NCI-H446 treated with DMSO at 0.1 percent for 48 hours (cell line): ENCODE measurements around the gene FHOD3.
"Not testable (repeated sequence)": the region's sequence is repeated elsewhere in the genome, so short reads cannot be mapped to it uniquely, and the experiment has no call there.

Experiments used
- DNase-seq: peaks from one replicate; lab custom pipeline; 2025; lab: John Stamatoyannopoulos, UW

FHOD3 gene

DNA sequence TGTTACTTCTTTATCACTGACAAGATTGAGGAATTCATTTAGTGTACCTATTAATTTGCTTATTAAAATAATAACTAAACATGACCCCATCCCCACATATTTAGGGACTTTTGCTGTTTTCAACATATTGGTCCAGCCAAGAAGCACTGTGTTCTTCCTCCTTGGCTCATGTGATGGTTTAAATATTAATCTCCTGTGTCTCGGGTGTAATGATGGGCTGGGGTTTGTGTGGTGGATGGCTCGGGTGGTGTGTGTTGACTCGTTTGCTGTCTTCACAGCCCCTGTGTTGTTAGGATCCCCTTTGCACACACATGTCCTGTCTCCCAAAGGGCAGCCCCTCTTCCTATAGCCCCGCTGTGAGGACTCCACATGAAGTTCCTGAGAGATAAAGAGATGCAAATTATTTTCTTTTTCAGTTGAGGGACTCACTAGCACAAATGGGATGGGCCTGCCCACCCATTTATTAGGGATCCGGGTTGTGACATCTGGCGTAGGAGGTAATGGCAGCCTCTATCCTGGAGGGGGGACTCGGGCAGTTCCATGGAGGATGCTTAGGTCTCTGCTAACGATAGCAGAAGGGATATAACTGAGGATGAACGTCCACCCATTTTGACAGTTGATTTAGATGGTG, 53.4 kb downstream of the FHOD3 start:
- DNase-seq, result no peak

DNA sequence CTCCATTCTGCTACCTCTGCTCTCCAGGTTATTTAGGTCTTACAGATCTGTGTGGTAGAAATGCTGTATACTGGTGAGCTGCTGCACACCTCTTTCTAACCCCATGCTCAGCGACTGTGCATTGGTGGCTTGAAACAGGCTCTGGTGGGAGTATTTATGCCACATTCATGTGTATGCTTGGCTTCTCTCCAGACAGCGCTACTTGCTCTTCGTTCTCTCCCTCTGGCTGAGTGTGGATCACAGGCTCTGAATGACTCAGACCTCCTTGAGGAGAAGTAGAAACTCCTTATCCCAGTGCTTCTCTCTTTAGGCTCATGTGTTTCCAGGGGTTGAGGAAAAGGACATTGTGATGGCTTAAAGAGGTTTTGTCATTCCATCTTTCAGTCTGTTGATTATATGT, 54.9 kb downstream of the FHOD3 start:
- DNase-seq, result peak; percentile 14

DNA sequence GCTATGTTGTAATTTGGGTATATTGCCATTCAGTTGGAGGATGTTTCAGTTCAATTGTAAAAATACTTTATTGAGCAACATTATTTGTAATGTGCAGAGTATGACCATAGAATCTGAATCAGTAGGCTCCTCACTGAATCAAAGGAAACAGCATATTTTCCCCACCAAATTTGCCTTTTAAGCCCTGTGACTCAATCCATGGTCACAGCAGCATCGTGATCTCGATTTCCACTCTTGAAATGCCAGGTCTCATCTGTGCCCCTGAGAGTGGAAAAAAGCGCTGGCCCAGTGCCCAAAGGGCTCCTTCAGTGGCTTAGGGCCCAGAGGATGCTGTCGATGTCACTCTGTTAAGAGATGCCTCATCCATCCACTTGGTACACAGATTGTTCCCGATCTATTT, 57.5 kb downstream of the FHOD3 start:
- no peak for DNase-seq

DNA sequence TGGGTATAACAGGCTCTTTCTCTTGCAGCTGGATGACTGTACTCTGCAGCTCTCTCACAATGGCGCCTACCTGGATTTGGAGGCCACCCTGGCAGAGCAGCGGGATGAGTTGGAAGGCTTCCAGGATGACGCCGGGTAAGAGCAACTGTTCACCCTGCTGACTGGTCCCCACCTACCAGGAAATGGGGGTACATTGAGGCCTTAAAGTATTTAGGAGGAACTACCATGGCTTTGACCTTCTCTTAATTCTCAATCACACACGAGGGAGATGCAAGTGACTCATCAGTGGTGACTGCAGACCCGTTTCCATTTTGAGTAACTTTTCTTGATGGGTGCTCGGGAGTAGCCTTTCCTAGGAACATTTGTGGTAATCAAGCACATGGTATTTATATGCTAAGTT, 58.0 kb downstream of the FHOD3 start:
- no peak for DNase-seq

DNA sequence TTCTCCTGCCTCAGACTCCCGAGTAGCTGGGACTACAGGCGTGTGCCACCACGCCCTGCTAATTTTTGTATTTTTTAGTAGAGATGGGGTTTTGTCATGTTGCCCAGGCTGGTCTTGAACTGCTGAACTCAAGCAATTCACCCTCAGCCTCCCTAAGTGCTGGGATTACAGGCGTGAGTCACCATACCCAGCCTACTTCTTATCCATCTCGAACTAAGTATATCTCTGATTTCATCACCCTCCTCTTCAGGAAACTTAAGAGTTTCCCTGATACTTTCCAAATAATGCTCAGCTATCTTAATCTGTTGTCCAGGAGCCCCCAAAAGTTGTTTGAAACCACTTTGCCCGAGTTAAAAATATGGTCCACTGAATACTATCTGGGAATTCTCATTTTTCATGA, 59.2 kb downstream of the FHOD3 start:
- not testable (repeated sequence) for DNase-seq

DNA sequence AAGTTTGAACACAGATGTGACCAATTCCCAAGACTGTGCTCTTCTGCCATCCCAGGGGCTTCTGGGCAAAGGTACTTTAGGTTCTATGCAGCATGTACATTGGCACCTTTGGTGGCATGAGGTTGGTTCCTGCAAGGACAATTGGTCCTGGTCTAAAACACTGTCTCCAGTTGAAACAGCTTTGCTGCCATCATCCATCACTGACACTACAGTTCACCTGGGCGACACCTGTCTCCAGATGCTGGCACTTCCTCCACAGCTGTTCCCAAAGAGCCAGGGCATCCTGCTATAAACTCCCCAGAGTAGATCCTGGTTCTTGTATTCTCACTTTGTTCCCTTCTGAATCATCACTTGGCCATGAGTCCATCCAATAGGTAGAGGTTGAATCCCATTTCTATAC, 60.6 kb downstream of the FHOD3 start:
- no peak for DNase-seq

DNA sequence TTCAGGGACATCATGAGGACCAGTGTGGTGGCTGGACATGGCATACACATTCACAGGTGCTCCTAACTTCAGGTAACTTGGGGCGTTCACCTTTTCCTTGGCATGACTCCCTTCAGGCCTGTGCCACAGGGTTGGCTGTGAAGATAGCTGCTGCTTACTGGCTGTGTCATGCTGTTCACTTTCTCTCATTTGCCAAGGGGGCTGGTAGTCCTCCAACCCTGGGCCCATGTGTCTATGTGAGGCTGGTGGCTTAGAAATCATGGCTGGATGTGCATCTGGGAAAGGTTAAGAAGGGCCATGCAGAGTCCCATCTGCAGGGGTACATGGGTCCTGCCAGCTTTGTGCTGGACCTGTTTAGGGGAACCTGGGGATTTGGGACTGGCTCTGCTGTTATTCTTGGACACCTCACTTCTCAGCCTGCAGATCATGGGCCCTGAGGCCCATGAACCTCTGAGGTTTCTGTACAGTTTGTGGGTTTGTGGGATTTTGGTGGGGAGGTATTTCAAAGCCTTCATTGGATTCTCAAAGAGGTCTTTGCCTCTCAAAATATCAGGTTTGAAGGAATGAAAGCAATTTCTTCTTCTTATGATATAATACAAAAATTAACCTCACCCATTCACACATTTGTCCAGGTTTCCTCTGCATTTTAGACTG, 62.9 kb downstream of the FHOD3 start:
- no peak for DNase-seq

DNA sequence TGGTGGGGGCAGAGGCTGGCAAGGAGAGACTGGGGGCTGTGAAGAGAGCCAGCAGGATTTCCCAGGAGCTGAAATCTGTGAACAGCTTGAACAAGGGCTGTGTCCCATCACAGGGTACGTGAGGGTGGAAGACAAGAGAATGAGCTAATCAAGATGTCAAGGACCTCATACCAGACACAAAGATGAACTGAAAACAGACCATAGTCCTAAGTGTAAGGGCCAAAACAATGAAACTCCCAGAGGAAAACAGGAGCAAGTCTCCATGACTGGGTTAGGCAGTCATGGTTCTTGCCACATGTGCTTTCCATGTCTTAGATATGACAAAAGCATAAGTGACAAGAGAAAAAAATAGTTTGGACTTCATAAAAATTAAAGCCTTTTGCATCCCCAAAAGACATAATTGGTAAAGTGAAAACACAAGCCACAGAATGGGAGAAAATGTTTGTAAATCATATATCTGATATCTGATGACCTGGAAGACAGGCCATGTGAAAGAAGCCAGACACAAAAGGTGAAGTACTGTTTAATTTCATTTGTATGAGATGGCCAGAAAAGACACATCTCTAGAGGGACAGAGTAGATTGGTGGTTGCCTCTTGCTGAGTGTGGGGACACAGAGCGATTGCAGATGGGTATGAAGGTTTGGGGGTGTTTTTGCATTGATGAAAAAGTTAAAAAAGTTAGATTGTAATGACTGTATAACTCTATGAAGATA, 67.6 kb downstream of the FHOD3 start:
- no peak for DNase-seq

DNA sequence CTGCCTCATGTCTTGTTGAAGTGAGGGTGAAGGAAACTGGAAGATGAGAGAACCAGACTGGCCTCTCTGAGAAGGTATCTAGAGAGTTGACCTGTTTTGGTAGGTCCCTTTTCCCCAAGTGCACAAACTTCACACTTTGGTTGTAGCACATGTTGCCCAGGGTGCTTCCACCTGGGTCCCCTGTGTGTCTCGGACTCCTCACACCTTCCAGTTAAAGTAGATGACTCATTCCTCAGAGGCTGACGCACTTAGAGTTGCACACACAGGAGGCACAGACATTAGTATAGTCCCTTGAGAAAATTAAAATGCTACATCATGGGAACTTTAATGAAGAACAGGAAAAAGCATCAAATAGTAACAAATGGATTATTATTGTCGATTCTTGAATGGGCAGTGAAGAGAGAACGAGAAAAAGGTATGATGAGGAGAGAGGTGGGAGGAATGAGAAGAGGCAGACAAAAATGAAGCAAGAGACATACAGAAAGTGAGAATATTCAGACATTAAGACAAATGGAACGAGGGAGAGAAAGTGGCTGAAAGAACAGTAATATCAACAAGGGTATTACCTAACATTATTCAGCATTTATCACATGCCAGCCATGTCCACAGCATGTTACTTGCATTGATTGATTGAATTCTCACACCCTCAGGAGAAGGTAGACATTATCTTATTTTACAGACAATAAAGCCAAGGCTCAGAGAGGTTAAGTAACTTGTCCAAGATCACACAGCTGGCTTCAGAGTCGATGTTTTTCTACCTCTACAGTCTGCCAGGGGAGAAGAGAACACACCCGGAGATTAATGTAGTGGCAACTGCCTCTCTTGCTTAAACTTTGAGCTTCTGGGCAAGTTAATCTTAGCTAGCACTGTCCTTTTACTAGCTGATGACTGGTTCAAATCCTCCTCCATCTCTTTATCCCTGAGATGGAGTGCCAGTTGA, 68.6 kb downstream of the FHOD3 start:
- no peak for DNase-seq

DNA sequence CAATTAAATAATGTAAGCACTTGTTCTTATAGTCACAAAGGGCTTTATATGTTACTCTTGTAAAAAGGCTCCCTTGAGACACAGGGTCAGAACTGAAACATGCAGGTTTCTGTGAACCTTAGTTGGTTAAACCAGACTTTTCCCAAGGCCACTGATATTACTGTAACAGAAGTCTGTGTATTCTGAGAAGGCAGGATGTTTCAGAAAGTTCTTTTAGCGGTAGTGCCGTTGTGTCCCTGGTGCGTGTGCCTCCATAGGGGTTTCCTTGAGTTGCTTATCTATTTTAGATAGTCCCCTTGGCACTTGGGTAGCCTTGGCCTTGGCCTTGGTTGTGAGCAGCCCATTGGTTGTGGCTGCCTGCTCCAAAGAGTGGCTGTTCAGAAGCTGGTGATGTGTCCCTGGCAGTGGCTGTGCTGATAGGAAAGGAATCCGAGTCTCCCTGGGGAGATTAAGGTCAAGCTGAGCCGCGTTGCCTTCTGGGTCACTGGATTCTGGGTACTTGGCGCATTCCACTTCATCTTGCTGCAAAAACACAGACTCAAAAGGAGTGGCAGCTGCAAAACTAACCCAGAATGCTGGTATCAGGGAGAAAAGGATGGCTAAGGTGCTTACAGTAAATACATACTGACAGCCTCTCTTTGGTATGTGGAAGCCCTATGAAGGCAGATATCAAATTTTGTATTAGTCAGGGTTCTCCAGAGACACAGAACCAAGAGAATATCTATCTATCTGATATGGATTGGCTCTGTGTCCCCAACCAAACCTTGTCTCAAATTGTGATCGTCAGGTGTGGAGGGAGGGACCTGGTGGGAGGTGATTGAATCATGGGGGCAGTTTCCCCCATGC, 69.7 kb downstream of the FHOD3 start:
- no peak for DNase-seq

DNA sequence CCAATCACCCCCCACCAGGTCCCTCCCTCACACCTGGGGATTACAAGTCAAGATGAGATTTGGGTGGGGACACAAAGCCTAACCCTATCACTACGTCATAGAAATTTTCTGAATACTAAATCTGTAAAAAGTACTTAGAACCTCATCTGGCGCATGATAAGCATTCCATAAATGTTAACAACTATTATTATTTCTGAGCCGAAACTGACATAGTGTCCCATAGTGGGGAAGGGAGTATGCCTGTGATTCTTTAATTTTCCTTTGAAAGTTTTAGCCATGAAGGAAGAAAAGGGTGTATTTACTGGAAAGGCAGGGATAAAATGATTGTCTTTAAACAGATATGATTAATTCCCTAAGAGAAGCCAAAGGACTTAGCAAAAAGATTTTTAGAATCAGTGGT, 71.4 kb downstream of the FHOD3 start:
- DNase-seq, result no peak

DNA sequence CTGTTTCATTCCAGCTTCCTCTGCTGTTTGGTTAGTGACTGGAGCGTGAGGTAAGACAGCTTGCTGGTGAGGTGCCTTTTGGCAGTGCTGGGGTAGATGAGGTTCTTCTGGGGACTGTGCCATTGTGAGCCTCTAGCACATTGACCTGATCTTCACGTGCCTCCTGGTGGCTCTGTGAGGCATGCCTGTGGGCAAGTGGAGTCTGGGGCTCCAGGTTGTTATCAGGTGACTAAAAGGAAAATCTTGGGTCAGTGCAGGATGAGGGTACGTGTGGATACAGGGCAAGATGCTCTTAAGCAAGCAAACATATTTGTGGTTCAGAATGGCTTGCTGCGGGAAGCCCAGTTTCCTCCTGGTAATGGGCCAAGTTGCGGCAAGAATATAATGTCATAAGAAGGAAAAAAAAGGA, 75.4 kb downstream of the FHOD3 start:
- DNase-seq, result no peak

DNA sequence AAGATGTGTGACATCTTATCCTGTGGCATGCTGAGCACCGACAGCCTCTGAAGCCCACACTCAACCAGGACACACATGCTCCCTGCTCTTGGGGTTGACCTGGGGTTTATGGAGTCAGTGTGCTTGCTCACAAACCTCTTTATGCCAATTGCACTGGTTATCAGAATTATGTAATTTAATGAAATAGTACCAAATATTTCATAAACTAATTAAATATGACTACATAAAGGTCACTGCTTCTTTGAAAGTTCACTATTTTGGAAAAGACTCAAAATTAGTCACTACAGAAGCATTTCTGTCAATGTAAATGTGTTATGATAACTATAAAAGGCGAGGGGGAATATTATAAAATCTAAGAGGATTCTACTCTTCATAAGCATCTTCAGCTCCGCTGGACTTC, 76.7 kb downstream of the FHOD3 start:
- DNase-seq, result no peak

DNA sequence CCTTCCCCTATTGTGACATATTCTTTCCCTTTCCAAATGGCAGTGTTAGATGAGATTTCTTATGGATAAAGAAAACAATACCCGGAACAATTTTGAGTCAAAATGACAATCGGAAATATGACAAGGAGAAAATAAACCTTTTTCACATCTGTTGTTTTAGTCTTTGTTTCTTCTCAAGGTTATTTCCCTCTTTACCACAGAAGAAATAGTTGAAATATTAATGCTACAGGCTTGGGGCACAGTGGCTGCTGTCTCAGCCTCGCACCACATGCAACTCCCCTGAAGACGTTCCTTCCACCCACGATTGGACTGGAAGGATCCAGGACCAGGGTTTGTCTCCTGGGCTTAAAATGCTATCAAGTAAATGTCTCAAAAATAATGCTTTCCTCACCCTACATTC, 77.6 kb downstream of the FHOD3 start:
- no peak for DNase-seq

DNA sequence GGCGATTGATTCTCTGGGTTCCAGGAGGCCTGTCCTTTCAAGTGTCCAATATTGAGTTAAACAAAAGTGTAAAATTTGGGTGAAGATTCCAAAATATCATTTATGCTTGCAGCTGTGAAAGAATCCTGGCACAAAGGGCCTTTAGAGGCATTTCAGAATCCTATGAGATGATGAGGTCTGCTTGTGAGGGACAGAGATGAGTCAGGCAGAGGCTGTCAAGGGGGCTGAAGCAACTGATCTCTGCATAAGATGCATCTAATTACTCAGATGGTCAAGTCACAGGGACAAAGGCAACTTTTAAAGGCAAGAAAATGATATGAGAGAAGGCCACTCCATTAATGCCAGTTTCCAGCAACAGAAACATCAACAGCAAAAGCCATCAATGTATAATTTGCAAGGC, 78.8 kb downstream of the FHOD3 start:
- DNase-seq, result no peak

DNA sequence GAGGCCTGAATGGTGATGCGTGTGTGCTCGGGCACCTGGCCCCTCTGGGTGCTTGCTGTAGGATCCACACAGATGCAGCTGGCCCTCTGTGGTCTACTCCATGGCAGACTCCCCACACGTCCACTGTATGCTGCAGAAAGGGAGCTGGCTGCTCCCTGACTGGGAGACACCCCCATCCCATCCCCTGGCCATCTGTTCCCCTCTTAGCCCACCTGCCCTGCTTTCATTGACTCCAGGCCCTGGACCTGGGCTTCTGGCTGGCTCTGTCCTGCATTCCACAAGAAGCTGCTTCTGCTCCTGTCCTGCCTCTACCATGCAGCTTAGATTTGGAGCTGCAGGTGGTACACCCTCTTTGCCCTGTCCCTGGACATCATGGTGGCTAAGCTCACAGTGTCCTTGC, 80.1 kb downstream of the FHOD3 start:
- no peak for DNase-seq

DNA sequence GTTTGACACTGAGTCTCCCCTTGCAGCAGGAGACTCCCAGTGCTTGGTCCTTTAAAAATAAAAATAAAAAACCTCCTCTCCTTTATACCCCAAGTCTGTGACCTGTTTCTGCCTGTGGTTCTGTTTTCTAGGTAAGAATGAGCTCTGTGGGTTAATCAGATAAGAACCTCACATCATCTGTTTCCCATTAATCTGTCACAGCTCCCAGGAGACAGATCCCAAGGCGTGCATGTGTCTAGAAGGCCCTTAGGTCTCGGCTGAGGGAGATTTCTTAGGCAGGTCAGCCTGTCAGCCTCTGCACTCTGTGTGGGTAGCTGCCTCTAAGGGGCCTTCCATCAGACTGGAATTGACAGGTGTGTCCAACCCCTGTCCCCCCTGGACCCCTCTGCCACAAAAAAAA, 80.7 kb downstream of the FHOD3 start:
- DNase-seq, result no peak

DNA sequence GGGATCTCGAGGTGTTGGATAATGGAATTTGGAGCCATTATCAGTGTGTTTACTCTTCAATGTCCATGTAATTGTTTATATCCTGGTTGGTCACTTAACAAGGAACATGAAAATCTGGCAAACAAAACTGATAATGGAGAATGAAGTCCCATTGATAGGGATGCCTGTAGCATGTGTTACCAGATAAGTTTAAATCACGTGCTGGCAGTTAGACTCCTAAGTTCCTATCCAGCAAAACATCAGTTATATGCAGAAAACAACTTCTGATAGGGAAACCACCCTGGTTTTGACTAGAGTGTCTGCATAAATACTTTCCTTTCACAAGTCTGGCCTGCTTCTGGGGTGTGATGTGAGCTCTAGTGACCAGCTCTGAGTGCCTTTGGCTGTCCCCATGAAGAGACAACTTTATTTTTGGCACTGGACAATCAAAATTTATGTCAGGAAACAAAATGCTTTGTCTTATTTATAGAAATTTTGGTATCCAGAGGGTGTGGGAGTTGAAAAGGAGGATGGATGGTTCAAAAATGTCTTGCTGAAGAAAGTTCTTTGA, 82.0 kb downstream of the FHOD3 start:
- no peak for DNase-seq

DNA sequence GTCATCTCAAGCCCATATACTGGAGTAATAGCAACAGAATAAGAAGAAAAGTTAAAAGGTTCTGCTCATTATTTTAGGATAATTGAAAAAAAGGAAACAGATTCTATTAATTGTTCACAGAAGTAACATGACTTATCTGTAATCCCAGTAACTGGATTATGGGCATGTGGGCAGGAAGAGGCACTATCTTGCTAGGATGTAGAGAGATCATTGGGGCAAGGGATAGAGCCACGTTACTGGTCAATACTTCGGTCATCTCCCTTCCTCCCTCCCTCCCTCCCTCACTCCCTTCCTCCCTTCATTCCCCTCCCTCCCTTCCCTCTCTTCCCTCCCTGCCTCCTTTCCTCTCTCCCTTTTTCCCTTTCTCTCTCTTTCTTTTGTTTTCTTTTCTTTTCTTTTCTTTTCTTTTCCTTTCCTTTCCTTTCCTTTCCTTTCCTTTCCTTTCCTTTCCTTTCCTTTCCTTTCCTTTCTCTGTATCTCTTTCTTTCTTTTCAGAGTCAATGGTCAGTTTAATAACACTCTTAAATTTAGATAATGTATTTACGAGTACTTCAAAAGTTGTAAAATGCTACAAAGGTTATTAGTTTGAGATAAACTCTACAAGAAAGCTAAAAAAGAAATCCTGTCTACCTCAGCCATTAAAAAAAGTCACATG, 82.8 kb downstream of the FHOD3 start:
- DNase-seq, result no peak

DNA sequence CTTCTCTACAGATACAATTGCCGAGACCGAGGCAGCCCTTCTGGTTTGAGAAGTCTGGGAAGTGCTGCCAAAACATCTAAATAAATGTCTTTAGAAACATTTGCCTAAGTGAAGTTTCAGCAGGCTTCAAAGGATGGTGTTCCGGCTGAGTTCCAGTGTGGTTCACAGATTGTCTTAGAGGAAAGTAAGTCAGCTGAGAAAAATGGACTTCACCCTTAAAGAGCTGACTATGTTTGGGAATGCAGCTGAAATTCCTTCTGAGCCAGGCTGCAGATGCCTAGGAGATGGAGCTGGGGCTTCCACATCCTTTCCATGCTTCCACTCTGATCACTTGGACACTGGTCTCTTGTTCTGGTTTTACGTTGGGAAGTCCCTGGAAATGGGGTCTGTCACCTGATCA, 83.6 kb downstream of the FHOD3 start:
- no peak for DNase-seq

DNA sequence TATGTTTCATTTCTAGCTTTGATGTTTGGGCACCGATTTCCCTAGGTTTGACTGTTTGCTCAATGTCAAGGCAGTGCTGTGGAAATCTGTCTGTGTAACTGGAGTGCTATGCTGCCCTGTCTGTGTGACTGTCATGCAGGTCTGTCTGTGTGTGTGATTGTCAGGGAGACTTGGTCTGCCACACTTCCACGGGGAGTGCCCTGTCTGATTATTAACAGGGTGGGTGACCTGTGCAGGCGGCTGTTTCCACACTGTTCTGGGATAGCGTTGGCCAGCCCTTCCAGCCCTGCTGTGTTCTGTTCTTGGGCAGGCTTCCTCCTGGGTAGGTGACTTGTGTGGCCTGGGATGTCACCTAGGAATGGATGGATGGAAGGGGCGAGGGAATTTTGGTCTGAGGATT, 85.3 kb downstream of the FHOD3 start:
- no peak for DNase-seq
